IPS-20b (cell line): ENCODE results near the gene PALM3.

Source experiments
- H3K27ac ChIP-seq: one replicate; pipeline ENCODE4 v1.5.1; 2013; ENCODE audit warnings: low read length
- H3K27me3 ChIP-seq: 2 replicates; pipeline ENCODE4 v1.6.1; 2013; ENCODE audit warnings: mild to moderate bottlenecking, low read length, inconsistent platforms; ENCODE audit not compliant: insufficient read depth
- H3K36me3 ChIP-seq: 2 replicates; pipeline ENCODE4 v1.6.1; 2013; ENCODE audit warnings: low read depth, mild to moderate bottlenecking, inconsistent platforms, low read length, moderate library complexity; ENCODE audit not compliant: insufficient read depth
- H3K4me1 ChIP-seq: 2 replicates; pipeline ENCODE4 v1.6.1; 2013; ENCODE audit warnings: mild to moderate bottlenecking, control low read depth, inconsistent platforms, low read length, moderate library complexity; ENCODE audit not compliant: insufficient read depth
- H3K4me3 ChIP-seq: 2 replicates; pipeline ENCODE4 v1.5.1; 2013; ENCODE audit warnings: mild to moderate bottlenecking, low read length, inconsistent platforms
- H3K9ac ChIP-seq: 2 replicates; pipeline ENCODE4 v1.6.1; 2013; ENCODE audit warnings: low read depth, mild to moderate bottlenecking, inconsistent platforms, low read length, moderate library complexity
- H3K9me3 ChIP-seq: 2 replicates; pipeline ENCODE4 v1.6.1; 2013; ENCODE audit warnings: mild to moderate bottlenecking, low read depth, low read length, inconsistent platforms; ENCODE audit not compliant: insufficient read depth

The PALM3 gene

GRCh38 chr19:14004619-14005348 lies 57.1 kb downstream of the PALM3 start:
- Histone ChIP-seq H3K27me3 (no peaks in the 10 kb centered on the region), H3K36me3 (no peaks in the 10 kb centered on the region), H3K9ac (peak overlapping the region; percentile 66; the same call in 1 of the 2 replicates), H3K27ac (no peak overlapping the region), H3K4me1 (peaks cover 3% of the 10 kb centered on the region; the same call in 1 of the 2 replicates), H3K9me3 (no peaks in the 10 kb centered on the region), H3K4me3 (peak overlapping the region; percentile 66; the same call in 1 of the 2 replicates)
